Activated CD8-positive, alpha-beta T cell treated with anti-CD3 and anti-CD28 coated beads for 36 hours (primary cell): Measurements from ENCODE around the gene S100A7A. TPM values are rescaled to one million over a fixed set of nuclear protein-coding genes. Genes with fewer than 3 reads are reported as not detected.

Source experiments
- ATAC-seq: fragments of 200-7000 bp; cut with Tn5 transposase; one replicate; pipeline ENCODE4 v1.10.0; 2021; ENCODE audit warnings: mild to moderate bottlenecking, moderate library complexity
- CTCF ChIA-PET: fragments of 350-600 bp; sonication (Branson Sonifier 250); formaldehyde crosslinking; loops from one replicate; lab custom pipeline; 2021; ENCODE audit warnings: antibody characterized with exemption; lab: Charles Lee
- POLR2A ChIA-PET: fragments of 350-600 bp; sonication (Branson Sonifier 250); formaldehyde crosslinking; loops from one replicate; lab custom pipeline; 2021; ENCODE audit warnings: antibody characterized with exemption; lab: Charles Lee
- DNase-seq: peaks from one replicate; pipeline ENCODE4 v3.0.0-alpha.2; 2020
- H3K27ac Mint-ChIP-seq: one replicate; pipeline ENCODE4 v1.8.0; 2021; ENCODE audit warnings: mild to moderate bottlenecking, mixed read lengths
- H3K27me3 Mint-ChIP-seq: one replicate; pipeline ENCODE4 v1.8.0; 2021; ENCODE audit warnings: mixed read lengths
- H3K36me3 Mint-ChIP-seq: one replicate; pipeline ENCODE4 v1.8.0; 2021; ENCODE audit warnings: low read depth, mixed read lengths
- H3K4me1 Mint-ChIP-seq: one replicate; pipeline ENCODE4 v1.8.0; 2021; ENCODE audit warnings: low read depth, mixed read lengths
- H3K4me3 Mint-ChIP-seq: one replicate; pipeline ENCODE4 v1.8.0; 2021; ENCODE audit warnings: mild to moderate bottlenecking, moderate library complexity, mixed read lengths
- H3K9me3 Mint-ChIP-seq: one replicate; pipeline ENCODE4 v1.8.0; 2021; ENCODE audit warnings: mixed read lengths
- CTCF ChIP-seq: fragments of 200-600 bp; IDR thresholded peaks from one replicate; pipeline ENCODE4 v1.8.0; 2022; ENCODE audit warnings: antibody characterized with exemption, mild to moderate bottlenecking
- intact Hi-C: fragments of 100-400 bp; cut with micrococcal nuclease; formaldehyde crosslinking; loops from one replicate; pipeline ENCODE4 v1.10.0; 2022
- total RNA-seq, 2 experiments: library from RNA; stranded (reverse); gene quantifications; one replicate each; pipeline ENCODE4 v1.2.3, GENCODE V29; 2021

S100A7A gene
- total RNA-seq, 2 experiments from 2014 or later, result not detected

- ChIA-PET POLR2A (no interaction called here), CTCF (no interaction called here)
- Mint-ChIP-seq H3K4me3 (no peak overlapping the region), H3K27me3 (peaks cover 3% of the 10 kb centered on the region), H3K36me3 (no peaks in the 10 kb centered on the region), H3K4me1 (no peaks in the 10 kb centered on the region), H3K27ac (no peak overlapping the region), H3K9me3 (no peaks in the 10 kb centered on the region)
- intact Hi-C loops, result no loop called here
- DNase-seq (no peak), ATAC-seq (no peak)
- TF ChIP-seq CTCF, result no peak
These were observed 15.6 kb downstream of the S100A7A start for GRCh38 chr1:153431928-153432327.

GRCh38 chr1:153432874-153433681 is 16.8 kb downstream of the S100A7A start:
- intact Hi-C loops, result no loop called here
- no peaks in the 10 kb centered on the region for H3K9me3 Mint-ChIP-seq
- no peak for ATAC-seq
- no peak overlapping the region for H3K27ac Mint-ChIP-seq
- no peaks in the 10 kb centered on the region for H3K4me1 Mint-ChIP-seq
- H3K27me3 Mint-ChIP-seq, result peaks cover 7% of the 10 kb centered on the region
- no peak overlapping the region for H3K4me3 Mint-ChIP-seq
- POLR2A ChIA-PET, result no interaction called here
- no peak for DNase-seq
- CTCF ChIA-PET, result no interaction called here
- no peaks in the 10 kb centered on the region for H3K36me3 Mint-ChIP-seq
- TF ChIP-seq CTCF, result no peak

GRCh38 chr1:153434746-153435455 is 18.6 kb downstream of the S100A7A start:
- no peak overlapping the region for H3K27ac Mint-ChIP-seq
- no peaks in the 10 kb centered on the region for H3K9me3 Mint-ChIP-seq
- H3K27me3 Mint-ChIP-seq, result peaks cover 11% of the 10 kb centered on the region
- no peaks in the 10 kb centered on the region for H3K4me1 Mint-ChIP-seq
- CTCF ChIA-PET, result no interaction called here
- no peak for ATAC-seq
- POLR2A ChIA-PET, result no interaction called here
- intact Hi-C loops, result no loop called here
- no peak for DNase-seq
- H3K4me3 Mint-ChIP-seq, result no peak overlapping the region
- H3K36me3 Mint-ChIP-seq, result no peaks in the 10 kb centered on the region
- TF ChIP-seq CTCF, result no peak

- intact Hi-C loops, result no loop called here
- no peak overlapping the region for H3K4me3 Mint-ChIP-seq
- H3K27me3 Mint-ChIP-seq, result peaks cover 11% of the 10 kb centered on the region
- H3K36me3 Mint-ChIP-seq, result no peaks in the 10 kb centered on the region
- H3K4me1 Mint-ChIP-seq, result no peaks in the 10 kb centered on the region
- ChIA-PET POLR2A (no interaction called here), CTCF (no interaction called here)
- no peak overlapping the region for H3K27ac Mint-ChIP-seq
- no peak for DNase-seq
- no peak for ATAC-seq
- no peak for TF ChIP-seq CTCF
- H3K9me3 Mint-ChIP-seq, result no peaks in the 10 kb centered on the region
These were observed 20.9 kb downstream of the S100A7A start for GRCh38 chr1:153437236-153437635.

- no peaks in the 10 kb centered on the region for H3K4me1 Mint-ChIP-seq
- CTCF ChIA-PET, result interaction anchor here (0.9 kb wide), 1 partner anchor 28 kb away, joined by 3 read pairs; no protein-coding TSS in a partner anchor
- no peaks in the 10 kb centered on the region for H3K36me3 Mint-ChIP-seq
- ATAC-seq (no peak), DNase-seq (no peak)
- H3K9me3 Mint-ChIP-seq, result no peaks in the 10 kb centered on the region
- H3K27me3 Mint-ChIP-seq, result peaks cover 12% of the 10 kb centered on the region
- no peak overlapping the region for H3K4me3 Mint-ChIP-seq
- TF ChIP-seq CTCF, result no peak
- intact Hi-C loops, result no loop called here
- POLR2A ChIA-PET, result no interaction called here
- no peak overlapping the region for H3K27ac Mint-ChIP-seq
These were observed 22.3 kb downstream of the S100A7A start for GRCh38 chr1:153438599-153438998.
